HPDE6-E6E7 (cell line): ENCODE results near the gene HPSE2.

Experiments used
- DNase-seq: peaks from one replicate; pipeline ENCODE4 v3.0.0; 2011; ENCODE audit warnings: missing footprints; ENCODE audit errors: extremely low spot score

HPSE2 gene

GRCh38 chr10:98433371-98433770 is 802.3 kb downstream of the HPSE2 start:
- DNase-seq, result no peak

- no peak for DNase-seq
These were observed 803.3 kb downstream of the HPSE2 start for GRCh38 chr10:98432330-98432729.

- no peak for DNase-seq
These were observed 804.6 kb downstream of the HPSE2 start for GRCh38 chr10:98431016-98431415.

GRCh38 chr10:98430427-98430826 is 805.2 kb downstream of the HPSE2 start:
- DNase-seq, result no peak

GRCh38 chr10:98429320-98430072 is 806.2 kb downstream of the HPSE2 start:
- DNase-seq, result no peak

- DNase-seq, result no peak
These were observed 808.6 kb downstream of the HPSE2 start for GRCh38 chr10:98427011-98427515.

GRCh38 chr10:98425511-98426352 is 809.9 kb downstream of the HPSE2 start:
- DNase-seq, result peak; percentile 51

- DNase-seq, result no peak
These were observed 811.1 kb downstream of the HPSE2 start for GRCh38 chr10:98424295-98425254.

- no peak for DNase-seq
These were observed 811.9 kb downstream of the HPSE2 start for GRCh38 chr10:98423691-98424120.

GRCh38 chr10:98422182-98422581 is 813.5 kb downstream of the HPSE2 start:
- DNase-seq, result no peak

GRCh38 chr10:98420786-98421185 is 814.9 kb downstream of the HPSE2 start:
- DNase-seq, result no peak

GRCh38 chr10:98419469-98420261 is 816.0 kb downstream of the HPSE2 start:
- no peak for DNase-seq

- no peak for DNase-seq
These were observed 816.8 kb downstream of the HPSE2 start for GRCh38 chr10:98418665-98419468.

GRCh38 chr10:98417973-98418664 is 817.5 kb downstream of the HPSE2 start:
- DNase-seq, result no peak

GRCh38 chr10:98417481-98417959 is 818.1 kb downstream of the HPSE2 start:
- no peak for DNase-seq

GRCh38 chr10:98416606-98417388 is 818.9 kb downstream of the HPSE2 start:
- no peak for DNase-seq

GRCh38 chr10:98415731-98416119 is 819.9 kb downstream of the HPSE2 start:
- DNase-seq, result no peak
